CD4-positive, alpha-beta memory T cell (primary cell): ENCODE measurements around the gene ABHD5. TPM values are rescaled to one million over a fixed set of nuclear protein-coding genes. Genes with fewer than 3 reads are reported as not detected.
A peak's percentile ranks its signal among the peaks of the same experiment; 100 is the strongest.

Experiments
- CTCF ChIA-PET: fragments of 350-600 bp; sonication (Branson Sonifier 250); formaldehyde crosslinking; loops from one replicate; lab custom pipeline; 2021; ENCODE audit warnings: inconsistent platforms; ENCODE audit not compliant: partially characterized antibody; lab: Charles Lee
- POLR2A ChIA-PET: fragments of 350-600 bp; sonication (Branson Sonifier 250); formaldehyde crosslinking; loops from one replicate; lab custom pipeline; 2021; ENCODE audit not compliant: partially characterized antibody; lab: Charles Lee
- DNase-seq, 5 donors: peaks; one replicate each; pipeline versions ENCODE4 v3.0.0 to v3.0.0-alpha.2; 2020 to 2022; ENCODE audit warnings: mixed read lengths in 1 of 5
- H3K27ac ChIP-seq: one replicate; pipeline ENCODE4 v1.7.0; 2013; ENCODE audit warnings: low read depth, low read length
- H3K27me3 ChIP-seq: 2 replicates; pipeline ENCODE4 v1.7.0; 2013; ENCODE audit warnings: mild to moderate bottlenecking, low read length, moderate library complexity; ENCODE audit not compliant: insufficient read depth
- H3K36me3 ChIP-seq: 2 replicates; pipeline ENCODE4 v1.7.0; 2013; ENCODE audit warnings: mild to moderate bottlenecking, low read length, moderate library complexity; ENCODE audit not compliant: insufficient read depth
- H3K4me1 ChIP-seq: 2 replicates; pipeline ENCODE4 v1.7.0; 2013; ENCODE audit warnings: mild to moderate bottlenecking, low read length, moderate library complexity; ENCODE audit not compliant: insufficient read depth
- H3K4me3 ChIP-seq, 2 donors: one replicate each; pipeline ENCODE4 v1.7.0; 2013; ENCODE audit warnings: low read length in 2 of 2, mild to moderate bottlenecking in 1 of 2
- H3K9me3 ChIP-seq, 2 donors: one replicate each; pipeline ENCODE4 v1.7.0; 2013; ENCODE audit warnings: low read length in 2 of 2, control low read depth in 1 of 2; ENCODE audit not compliant: control insufficient read depth in 1 of 2
- H3K27ac Mint-ChIP-seq, 7 donors: one replicate each; pipeline ENCODE4 v1.8.0; 2020 to 2021; ENCODE audit warnings: mixed read lengths in 7 of 7, mild to moderate bottlenecking in 6 of 7, inconsistent platforms in 3 of 7, moderate library complexity in 3 of 7
- H3K27me3 Mint-ChIP-seq, 2 donors: one replicate each; pipeline ENCODE4 v1.8.0; 2020 to 2021; ENCODE audit warnings: mixed read lengths in 2 of 2
- H3K36me3 Mint-ChIP-seq, 2 donors: one replicate each; pipeline ENCODE4 v1.8.0; 2020 to 2021; ENCODE audit warnings: mixed read lengths in 2 of 2, inconsistent platforms in 1 of 2, mild to moderate bottlenecking in 1 of 2
- H3K4me1 Mint-ChIP-seq, 4 donors: one replicate each; pipeline ENCODE4 v1.8.0; 2020 to 2021; ENCODE audit warnings: mixed read lengths in 4 of 4, mild to moderate bottlenecking in 1 of 4
- H3K4me3 Mint-ChIP-seq, 8 donors: one replicate each; pipeline ENCODE4 v1.8.0; 2020 to 2021; ENCODE audit warnings: mixed read lengths in 8 of 8, mild to moderate bottlenecking in 7 of 8, moderate library complexity in 6 of 8, inconsistent platforms in 3 of 8
- H3K9me3 Mint-ChIP-seq, 8 donors: one replicate each; pipeline ENCODE4 v1.8.0; 2020 to 2021; ENCODE audit warnings: mixed read lengths in 8 of 8, mild to moderate bottlenecking in 5 of 8, inconsistent platforms in 3 of 8, moderate library complexity in 1 of 8
- intact Hi-C: fragments of 100-400 bp; cut with micrococcal nuclease; formaldehyde crosslinking; loops from one replicate; pipeline ENCODE4 v1.15.1; 2023
- polyA plus RNA-seq, 2 donors: library from polyadenylated mRNA; unstranded; fragments of 300-500 nt; fragmentation: Illumina TruSeq; gene quantifications; one replicate each; pipeline ENCODE4 v1.2.3, GENCODE V29; 2021
- total RNA-seq, 2 experiments: library from RNA; stranded (reverse); gene quantifications; one replicate each; pipeline ENCODE4 v1.2.3, GENCODE V29; 2021

ABHD5 gene
- total and polyA plus RNA-seq, 4 experiments from 2014 or later, result 5.3 to 7.5 (median 6.6) TPM

GRCh38 chr3:43691120-43691995 lies 620 bp downstream of the ABHD5 start:
- Mint-ChIP-seq H3K4me1 (peaks cover 23 to 39% (median 30%) of the 10 kb centered on the region in 4 donors), H3K9me3 (no peaks in the 10 kb centered on the region), H3K27me3 (no peaks in the 10 kb centered on the region), H3K4me3 (peak overlapping the region; percentile 84 to 95 (median 90)), H3K27ac (peak overlapping the region; percentile 8 to 98 (median 85)), H3K36me3 (peaks cover 4 to 9% of the 10 kb centered on the region in 2 donors)
- DNase-seq, result peak in 2 of 5 donors; percentile 28 to 54
- H3K36me3 ChIP-seq, result no peaks in the 10 kb centered on the region
- POLR2A ChIA-PET, result interaction anchor here (1.3 to 3.1 kb wide), 5 partner anchors 8 to 1091 kb away, joined by 4 to 27 read pairs (median 4); partner anchors contain the start of genes ANO10 and NKTR
- peak overlapping the region; percentile 14 to 98 for H3K4me3 ChIP-seq
- intact Hi-C loops, result loop anchor here (2.0 to 5.0 kb wide), 4 partner anchors 67 to 1169 kb away; partner anchors contain the start of genes SNRK, TCAIM and TMEM42
- CTCF ChIA-PET, result interaction anchor here (0.7 to 1.1 kb wide), 2 partner anchors 63 to 150 kb away, joined by 3 read pairs; no protein-coding TSS in a partner anchor
- H3K9me3 ChIP-seq, result no peaks in the 10 kb centered on the region
- H3K27me3 ChIP-seq, result no peaks in the 10 kb centered on the region
- H3K27ac ChIP-seq, result peak overlapping the region; percentile 79
- peaks cover 20% of the 10 kb centered on the region for H3K4me1 ChIP-seq

- Histone ChIP-seq H3K4me1 (peaks cover 20% of the 10 kb centered on the region), H3K4me3 (no peak overlapping the region), H3K27ac (no peak overlapping the region), H3K9me3 (no peaks in the 10 kb centered on the region), H3K27me3 (no peaks in the 10 kb centered on the region), H3K36me3 (no peaks in the 10 kb centered on the region)
- Mint-ChIP-seq H3K4me1 (peaks cover 23 to 39% (median 30%) of the 10 kb centered on the region in 4 donors), H3K36me3 (peaks cover 4 to 9% of the 10 kb centered on the region in 2 donors), H3K4me3 (peak overlapping the region; percentile 9 to 94 (median 88)), H3K27ac (peak overlapping the region in 6 of 7 donors; percentile 9 to 89 (median 40)), H3K27me3 (no peaks in the 10 kb centered on the region), H3K9me3 (no peaks in the 10 kb centered on the region)
- POLR2A ChIA-PET, result interaction anchor here (3.1 kb wide), 1 partner anchor 70 kb away, joined by 27 read pairs; the partner anchor contains the start of gene ANO10
- CTCF ChIA-PET, result interaction anchor here (1.1 kb wide), 1 partner anchor 62 kb away, joined by 3 read pairs; no protein-coding TSS in a partner anchor
- intact Hi-C loops, result loop anchor here (5.0 kb wide), 1 partner anchor 405 kb away; the partner anchor contains the start of gene SNRK
- no peak for DNase-seq
These were observed 1.5 kb downstream of the ABHD5 start for GRCh38 chr3:43692085-43692855.

GRCh38 chr3:43692971-43693370 lies 2.2 kb downstream of the ABHD5 start:
- Mint-ChIP-seq H3K36me3 (peaks cover 4 to 9% of the 10 kb centered on the region in 2 donors), H3K4me1 (peaks cover 23 to 39% (median 30%) of the 10 kb centered on the region in 4 donors), H3K4me3 (peak overlapping the region in 3 of 8 donors; percentile 3 to 61 (median 37)), H3K27ac (peak overlapping the region in 2 of 7 donors; percentile 9 to 43), H3K27me3 (no peaks in the 10 kb centered on the region), H3K9me3 (no peaks in the 10 kb centered on the region)
- intact Hi-C loops, result loop anchor here (5.0 kb wide), 1 partner anchor 406 kb away; the partner anchor contains the start of gene SNRK
- Histone ChIP-seq H3K4me3 (no peak overlapping the region), H3K36me3 (no peaks in the 10 kb centered on the region), H3K9me3 (no peaks in the 10 kb centered on the region), H3K4me1 (peaks cover 20% of the 10 kb centered on the region), H3K27ac (no peak overlapping the region), H3K27me3 (no peaks in the 10 kb centered on the region)
- CTCF ChIA-PET, result no interaction called here
- DNase-seq, result no peak
- POLR2A ChIA-PET, result interaction anchor here (1.1 kb wide), 1 partner anchor 63 kb away, joined by 3 read pairs; no protein-coding TSS in a partner anchor

GRCh38 chr3:43693594-43693993 lies 2.9 kb downstream of the ABHD5 start:
- POLR2A ChIA-PET, result interaction anchor here (1.1 kb wide), 1 partner anchor 62 kb away, joined by 3 read pairs; no protein-coding TSS in a partner anchor
- CTCF ChIA-PET, result no interaction called here
- intact Hi-C loops, result loop anchor here (5.0 kb wide), 1 partner anchor 406 kb away; the partner anchor contains the start of gene SNRK
- H3K4me3 Mint-ChIP-seq, result peak overlapping the region in 4 of 8 donors; percentile 1 to 60 (median 38)
- peaks cover 4 to 9% of the 10 kb centered on the region in 2 donors for H3K36me3 Mint-ChIP-seq
- Histone ChIP-seq H3K9me3 (no peaks in the 10 kb centered on the region), H3K36me3 (no peaks in the 10 kb centered on the region), H3K27ac (no peak overlapping the region), H3K4me3 (no peak overlapping the region), H3K4me1 (peaks cover 20% of the 10 kb centered on the region), H3K27me3 (no peaks in the 10 kb centered on the region)
- H3K27ac Mint-ChIP-seq, result peak overlapping the region in 1 of 7 donors; percentile 16
- no peaks in the 10 kb centered on the region for H3K9me3 Mint-ChIP-seq
- H3K4me1 Mint-ChIP-seq, result peaks cover 23 to 39% (median 30%) of the 10 kb centered on the region in 4 donors
- DNase-seq, result no peak
- no peaks in the 10 kb centered on the region for H3K27me3 Mint-ChIP-seq

GRCh38 chr3:43695443-43695842 lies 4.7 kb downstream of the ABHD5 start:
- Mint-ChIP-seq H3K4me1 (peaks cover 21 to 35% (median 25%) of the 10 kb centered on the region in 4 donors), H3K27ac (no peak overlapping the region), H3K27me3 (no peaks in the 10 kb centered on the region), H3K36me3 (peaks cover 8 to 13% of the 10 kb centered on the region in 2 donors), H3K4me3 (no peak overlapping the region), H3K9me3 (no peaks in the 10 kb centered on the region)
- POLR2A ChIA-PET, result no interaction called here
- no peak for DNase-seq
- H3K36me3 ChIP-seq, result no peaks in the 10 kb centered on the region
- intact Hi-C loops, result no loop called here
- H3K27ac ChIP-seq, result no peak overlapping the region
- CTCF ChIA-PET, result no interaction called here
- H3K9me3 ChIP-seq, result no peaks in the 10 kb centered on the region
- peaks cover 12% of the 10 kb centered on the region for H3K4me1 ChIP-seq
- H3K27me3 ChIP-seq, result no peaks in the 10 kb centered on the region
- no peak overlapping the region for H3K4me3 ChIP-seq

GRCh38 chr3:43695863-43696262 lies 5.1 kb downstream of the ABHD5 start:
- no peak overlapping the region for H3K27ac Mint-ChIP-seq
- DNase-seq, result no peak
- peak overlapping the region in 1 of 8 donors; percentile 2 for H3K4me3 Mint-ChIP-seq
- peaks cover 11% of the 10 kb centered on the region for H3K4me1 ChIP-seq
- H3K27me3 Mint-ChIP-seq, result no peaks in the 10 kb centered on the region
- CTCF ChIA-PET, result no interaction called here
- intact Hi-C loops, result no loop called here
- H3K4me3 ChIP-seq, result no peak overlapping the region
- no peaks in the 10 kb centered on the region for H3K9me3 Mint-ChIP-seq
- H3K27me3 ChIP-seq, result no peaks in the 10 kb centered on the region
- H3K4me1 Mint-ChIP-seq, result peaks cover 19 to 31% (median 23%) of the 10 kb centered on the region in 4 donors
- H3K27ac ChIP-seq, result no peak overlapping the region
- peaks cover 8 to 10% of the 10 kb centered on the region in 2 donors for H3K36me3 Mint-ChIP-seq
- POLR2A ChIA-PET, result no interaction called here
- H3K9me3 ChIP-seq, result no peaks in the 10 kb centered on the region
- no peaks in the 10 kb centered on the region for H3K36me3 ChIP-seq
